ENCODE data around the gene ZSCAN21. TPM values are rescaled to one million over a fixed set of nuclear protein-coding genes. Genes with fewer than 3 reads are reported as not detected.
"Not testable (repeated sequence)": the region's sequence is repeated elsewhere in the genome, so short reads cannot be mapped to it uniquely, and the experiment has no call there.

ZSCAN21 gene
- total and polyA plus RNA-seq, 5 donors from 2014 or later = 5.1 to 9.8 (median 8.5) TPM

GRCh38 chr7:100011516-100011915 is 38.1 kb upstream of the ZSCAN21 start:
- H3K27me3 ChIP-seq (ENCODE audit: control insufficient read depth, insufficient read depth, low read length) = no peaks in the 10 kb centered on the region
- no peaks in the 10 kb centered on the region for H3K9me3 Mint-ChIP-seq
- peaks cover 9% of the 10 kb centered on the region for H3K27me3 Mint-ChIP-seq
- no peak overlapping the region for H3K4me3 ChIP-seq (ENCODE audit: low read depth, low read length)
- H3K9me3 ChIP-seq (ENCODE audit: control insufficient read depth in 2 of 2, low read length in 2 of 2) = no peaks in the 10 kb centered on the region
- H3K36me3 ChIP-seq (ENCODE audit: control insufficient read depth, insufficient read depth, low read length) = no peaks in the 10 kb centered on the region
- H3K4me1 Mint-ChIP-seq = peaks cover 0 to 18% (median 11%) of the 10 kb centered on the region in 4 donors
- ATAC-seq (ENCODE audit: low read depth in 2 of 2) = no peak
- H3K27ac ChIP-seq (ENCODE audit: insufficient read depth, low read length, poor library complexity, severe bottlenecking) = no peak overlapping the region
- no peak overlapping the region for H3K27ac Mint-ChIP-seq
- no peak for DNase-seq
- H3K4me3 Mint-ChIP-seq = peak overlapping the region in 2 of 4 donors; percentile 25 to 51
- H3K36me3 Mint-ChIP-seq = no peaks in the 10 kb centered on the region
- peaks cover 11% of the 10 kb centered on the region for H3K4me1 ChIP-seq (ENCODE audit: control insufficient read depth, insufficient read depth, low read length, poor library complexity, severe bottlenecking)

- H3K9me3 Mint-ChIP-seq; H3K36me3 Mint-ChIP-seq; H3K27me3 Mint-ChIP-seq; H3K27ac Mint-ChIP-seq; DNase-seq; H3K27ac ChIP-seq (ENCODE audit: insufficient read depth, low read length, poor library complexity, severe bottlenecking); H3K36me3 ChIP-seq (ENCODE audit: control insufficient read depth, insufficient read depth, low read length); H3K9me3 ChIP-seq (ENCODE audit: control insufficient read depth in 2 of 2, low read length in 2 of 2); H3K27me3 ChIP-seq (ENCODE audit: control insufficient read depth, insufficient read depth, low read length); ATAC-seq (ENCODE audit: low read depth in 2 of 2); H3K4me3 ChIP-seq (ENCODE audit: low read depth, low read length): not testable (repeated sequence)
- peaks cover 0 to 28% (median 16%) of the 10 kb centered on the region in 4 donors for H3K4me1 Mint-ChIP-seq
- H3K4me3 Mint-ChIP-seq = peak overlapping the region in 1 of 4 donors; percentile 61
- peaks cover 18% of the 10 kb centered on the region for H3K4me1 ChIP-seq (ENCODE audit: control insufficient read depth, insufficient read depth, low read length, poor library complexity, severe bottlenecking)
Observed at GRCh38 chr7:100012385-100013327, 36.9 kb upstream of the ZSCAN21 start.

- Histone ChIP-seq H3K9me3 (ENCODE audit: control insufficient read depth in 2 of 2, low read length in 2 of 2) (no peaks in the 10 kb centered on the region), H3K27ac (ENCODE audit: insufficient read depth, low read length, poor library complexity, severe bottlenecking) (no peak overlapping the region), H3K27me3 (ENCODE audit: control insufficient read depth, insufficient read depth, low read length) (no peaks in the 10 kb centered on the region), H3K4me3 (ENCODE audit: low read depth, low read length) (no peak overlapping the region), H3K36me3 (ENCODE audit: control insufficient read depth, insufficient read depth, low read length) (no peaks in the 10 kb centered on the region), H3K4me1 (ENCODE audit: control insufficient read depth, insufficient read depth, low read length, poor library complexity, severe bottlenecking) (peaks cover 18% of the 10 kb centered on the region)
- peak; percentile 37 to 38 for ATAC-seq (ENCODE audit: low read depth in 2 of 2)
- DNase-seq = peak in 1 of 3 donors; percentile 43
- peaks cover 6 to 33% (median 19%) of the 10 kb centered on the region in 4 donors for H3K4me1 Mint-ChIP-seq
- peak overlapping the region in 1 of 3 donors; percentile 48 for H3K27ac Mint-ChIP-seq
- no peaks in the 10 kb centered on the region for H3K36me3 Mint-ChIP-seq
- H3K9me3 Mint-ChIP-seq = no peaks in the 10 kb centered on the region
- H3K4me3 Mint-ChIP-seq = peak overlapping the region in 1 of 4 donors; percentile 35
- no peaks in the 10 kb centered on the region for H3K27me3 Mint-ChIP-seq
Observed at GRCh38 chr7:100013328-100013676, 36.3 kb upstream of the ZSCAN21 start.

- H3K4me3 ChIP-seq (ENCODE audit: low read depth, low read length) = peak within 1 kb of the TSS; percentile 98
- H3K27ac ChIP-seq (ENCODE audit: insufficient read depth, low read length, poor library complexity, severe bottlenecking) = peak within 1 kb of the TSS; percentile 90
- no peaks in the 10 kb centered on the region for H3K9me3 ChIP-seq (ENCODE audit: control insufficient read depth in 2 of 2, low read length in 2 of 2)
- H3K27me3 ChIP-seq (ENCODE audit: control insufficient read depth, insufficient read depth, low read length) = no peaks in the 10 kb centered on the region
- Mint-ChIP-seq H3K36me3 (peaks cover 5% of the 10 kb centered on the region), H3K27ac (peak within 1 kb of the TSS; percentile 96 to 98 (median 97)), H3K9me3 (no peaks in the 10 kb centered on the region), H3K4me3 (peak within 1 kb of the TSS; percentile 95 to 98 (median 97)), H3K27me3 (no peaks in the 10 kb centered on the region), H3K4me1 (peaks cover 11 to 52% (median 32%) of the 10 kb centered on the region in 4 donors)
- H3K36me3 ChIP-seq (ENCODE audit: control insufficient read depth, insufficient read depth, low read length) = peaks cover 8% of the 10 kb centered on the region
- ATAC-seq (ENCODE audit: low read depth in 2 of 2) (peak; percentile 98), DNase-seq (peak; percentile 79 to 95 (median 84))
- peaks cover 18% of the 10 kb centered on the region for H3K4me1 ChIP-seq (ENCODE audit: control insufficient read depth, insufficient read depth, low read length, poor library complexity, severe bottlenecking)
Observed at GRCh38 chr7:100015232-100016214, 34.1 kb upstream of the ZSCAN21 start, which contains the start of gene ZKSCAN1. Gene ZKSCAN1 (plus strand): TSS chr7:100015596. CDS start chr7:100023507, 7,911 bp downstream.

- Histone ChIP-seq H3K9me3 (ENCODE audit: control insufficient read depth in 2 of 2, low read length in 2 of 2) (no peaks in the 10 kb centered on the region), H3K27ac (ENCODE audit: insufficient read depth, low read length, poor library complexity, severe bottlenecking) (peak overlapping the region; percentile 90), H3K27me3 (ENCODE audit: control insufficient read depth, insufficient read depth, low read length) (no peaks in the 10 kb centered on the region), H3K4me1 (ENCODE audit: control insufficient read depth, insufficient read depth, low read length, poor library complexity, severe bottlenecking) (peaks cover 18% of the 10 kb centered on the region), H3K4me3 (ENCODE audit: low read depth, low read length) (peak overlapping the region; percentile 98), H3K36me3 (ENCODE audit: control insufficient read depth, insufficient read depth, low read length) (peaks cover 8% of the 10 kb centered on the region)
- ATAC-seq (ENCODE audit: low read depth in 2 of 2) (no peak), DNase-seq (no peak)
- H3K27me3 Mint-ChIP-seq = no peaks in the 10 kb centered on the region
- peak overlapping the region; percentile 95 to 98 (median 97) for H3K4me3 Mint-ChIP-seq
- H3K4me1 Mint-ChIP-seq = peaks cover 12 to 56% (median 35%) of the 10 kb centered on the region in 4 donors
- peak overlapping the region; percentile 96 to 98 (median 97) for H3K27ac Mint-ChIP-seq
- no peaks in the 10 kb centered on the region for H3K9me3 Mint-ChIP-seq
- peaks cover 5% of the 10 kb centered on the region for H3K36me3 Mint-ChIP-seq
Observed at GRCh38 chr7:100016215-100016901, 33.2 kb upstream of the ZSCAN21 start.

- no peaks in the 10 kb centered on the region for H3K9me3 ChIP-seq (ENCODE audit: control insufficient read depth in 2 of 2, low read length in 2 of 2)
- peaks cover 18% of the 10 kb centered on the region for H3K4me1 ChIP-seq (ENCODE audit: control insufficient read depth, insufficient read depth, low read length, poor library complexity, severe bottlenecking)
- Mint-ChIP-seq H3K4me1 (peaks cover 15 to 60% (median 37%) of the 10 kb centered on the region in 4 donors), H3K36me3 (peaks cover 5% of the 10 kb centered on the region), H3K4me3 (peak overlapping the region; percentile 26 to 64 (median 44)), H3K27ac (peak overlapping the region in 2 of 3 donors; percentile 42 to 87), H3K9me3 (no peaks in the 10 kb centered on the region), H3K27me3 (no peaks in the 10 kb centered on the region)
- H3K27me3 ChIP-seq (ENCODE audit: control insufficient read depth, insufficient read depth, low read length) = no peaks in the 10 kb centered on the region
- H3K27ac ChIP-seq (ENCODE audit: insufficient read depth, low read length, poor library complexity, severe bottlenecking) = no peak overlapping the region
- DNase-seq (no peak), ATAC-seq (ENCODE audit: low read depth in 2 of 2) (no peak)
- no peak overlapping the region for H3K4me3 ChIP-seq (ENCODE audit: low read depth, low read length)
- peaks cover 8% of the 10 kb centered on the region for H3K36me3 ChIP-seq (ENCODE audit: control insufficient read depth, insufficient read depth, low read length)
Observed at GRCh38 chr7:100017300-100017699, 32.3 kb upstream of the ZSCAN21 start.

- peak overlapping the region in 2 of 3 donors; percentile 39 to 87 for H3K27ac Mint-ChIP-seq
- H3K27me3 Mint-ChIP-seq = no peaks in the 10 kb centered on the region
- DNase-seq (no peak), ATAC-seq (ENCODE audit: low read depth in 2 of 2) (no peak)
- peaks cover 15 to 60% (median 37%) of the 10 kb centered on the region in 4 donors for H3K4me1 Mint-ChIP-seq
- peaks cover 18% of the 10 kb centered on the region for H3K4me1 ChIP-seq (ENCODE audit: control insufficient read depth, insufficient read depth, low read length, poor library complexity, severe bottlenecking)
- H3K4me3 Mint-ChIP-seq = peak overlapping the region in 3 of 4 donors; percentile 26 to 64 (median 41)
- H3K36me3 ChIP-seq (ENCODE audit: control insufficient read depth, insufficient read depth, low read length) = peaks cover 12% of the 10 kb centered on the region
- peaks cover 9% of the 10 kb centered on the region for H3K36me3 Mint-ChIP-seq
- no peaks in the 10 kb centered on the region for H3K27me3 ChIP-seq (ENCODE audit: control insufficient read depth, insufficient read depth, low read length)
- H3K9me3 Mint-ChIP-seq = no peaks in the 10 kb centered on the region
- H3K9me3 ChIP-seq (ENCODE audit: control insufficient read depth in 2 of 2, low read length in 2 of 2) = no peaks in the 10 kb centered on the region
- no peak overlapping the region for H3K4me3 ChIP-seq (ENCODE audit: low read depth, low read length)
- H3K27ac ChIP-seq (ENCODE audit: insufficient read depth, low read length, poor library complexity, severe bottlenecking) = no peak overlapping the region
Observed at GRCh38 chr7:100017875-100018274, 31.7 kb upstream of the ZSCAN21 start.

Measured in CD4-positive, CD25-positive, alpha-beta regulatory T cell (primary cell).